Measurements from ENCODE around the gene DIS3L2.

The DIS3L2 gene

GRCh38 chr2:232278534-232278933 is 317.0 kb downstream of the DIS3L2 start:
- H3K4me3 ChIP-seq (ENCODE audit: low read length) = no peak overlapping the region
- no peaks in the 10 kb centered on the region for H3K36me3 ChIP-seq (replicated peaks; ENCODE audit: low read depth, low read length)
- H3K27ac ChIP-seq (ENCODE audit: low read length) = no peak overlapping the region
- no peaks in the 10 kb centered on the region for H3K79me2 ChIP-seq (ENCODE audit: low read length)
- H3K9ac ChIP-seq (ENCODE audit: low read length) = no peak overlapping the region
- no peak overlapping the region for H3K4me2 ChIP-seq (ENCODE audit: low read length)
- H3K27me3 ChIP-seq (ENCODE audit: low read depth, low read length) = no peaks in the 10 kb centered on the region
- H3K9me3 ChIP-seq (ENCODE audit: insufficient read depth, low read length) = no peaks in the 10 kb centered on the region
- H2AFZ ChIP-seq (ENCODE audit: low read depth, low read length) = no peak overlapping the region
- no peaks in the 10 kb centered on the region for H4K20me1 ChIP-seq (ENCODE audit: insufficient read depth, low read length)
- H3K4me1 ChIP-seq (ENCODE audit: low read length) = no peaks in the 10 kb centered on the region
- no peak for TF ChIP-seq EZH2phosphoT487 (IDR thresholded peaks at IDR 0.05; ENCODE audit: low read depth)
- TF ChIP-seq CTCF (IDR thresholded peaks at IDR 0.05; ENCODE audit: low read depth, low read length) = no peak

DNA sequence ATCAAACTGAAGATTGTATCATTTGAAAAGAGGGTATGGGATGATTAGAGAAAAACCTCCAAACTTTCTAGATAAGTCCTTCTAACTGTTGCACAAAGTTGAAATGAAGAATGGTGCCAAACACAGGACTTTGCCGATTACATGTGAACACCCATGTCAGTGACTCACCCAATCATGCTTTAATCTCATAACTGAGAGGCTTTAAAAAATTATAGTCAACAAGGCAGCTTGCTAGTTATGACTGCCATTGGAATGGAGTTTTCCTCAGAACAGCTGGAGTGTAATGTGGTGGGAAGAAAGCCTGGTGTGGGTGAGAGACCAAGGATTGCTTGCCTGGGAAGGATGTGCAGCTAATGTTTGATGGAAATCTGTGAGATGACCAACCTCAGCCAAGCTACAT is 318.8 kb downstream of the DIS3L2 start:
- H3K36me3 ChIP-seq (replicated peaks; ENCODE audit: low read depth, low read length) = no peaks in the 10 kb centered on the region
- H3K4me3 ChIP-seq (ENCODE audit: low read length) = no peak overlapping the region
- no peak overlapping the region for H2AFZ ChIP-seq (ENCODE audit: low read depth, low read length)
- no peaks in the 10 kb centered on the region for H3K79me2 ChIP-seq (ENCODE audit: low read length)
- no peaks in the 10 kb centered on the region for H3K27me3 ChIP-seq (ENCODE audit: low read depth, low read length)
- TF ChIP-seq EZH2phosphoT487 (IDR thresholded peaks at IDR 0.05; ENCODE audit: low read depth) (no peak), CTCF (IDR thresholded peaks at IDR 0.05; ENCODE audit: low read depth, low read length) (no peak)
- H3K27ac ChIP-seq (ENCODE audit: low read length) = no peak overlapping the region
- no peaks in the 10 kb centered on the region for H3K9me3 ChIP-seq (ENCODE audit: insufficient read depth, low read length)
- H3K9ac ChIP-seq (ENCODE audit: low read length) = no peak overlapping the region
- H3K4me2 ChIP-seq (ENCODE audit: low read length) = no peak overlapping the region
- H4K20me1 ChIP-seq (ENCODE audit: insufficient read depth, low read length) = no peaks in the 10 kb centered on the region
- no peaks in the 10 kb centered on the region for H3K4me1 ChIP-seq (ENCODE audit: low read length)

DNA sequence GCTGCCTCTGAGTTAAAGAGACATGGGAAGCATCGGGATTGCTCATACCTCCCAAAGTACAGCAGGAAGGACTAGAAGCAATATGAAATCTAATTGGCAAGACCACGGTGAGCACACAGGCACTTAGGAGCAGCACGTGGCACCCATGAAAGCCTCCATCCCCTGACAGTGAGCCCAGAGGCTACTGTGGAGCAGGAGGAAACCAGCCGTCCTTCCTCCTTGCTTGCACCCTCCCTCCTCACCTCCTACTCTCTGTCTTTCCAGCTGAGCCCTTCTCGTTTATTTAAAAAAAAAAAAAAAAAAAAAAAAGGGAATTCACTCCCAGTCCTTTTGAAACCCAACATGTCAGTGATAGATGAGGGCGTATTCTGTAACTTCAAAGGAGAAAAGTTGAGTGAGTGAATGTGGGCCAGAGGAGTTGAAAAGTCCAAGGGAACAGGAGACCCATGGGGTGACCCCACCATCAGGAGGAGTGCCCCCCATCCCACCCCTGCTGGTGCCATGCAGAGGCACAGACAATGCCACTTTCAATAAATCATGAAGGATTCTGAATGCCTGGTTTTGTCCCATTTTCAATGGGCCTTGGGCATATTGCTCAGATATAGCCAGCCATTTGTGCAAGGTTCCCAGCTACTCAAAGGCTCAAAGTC is 320.5 kb downstream of the DIS3L2 start:
- no peak overlapping the region for H3K4me3 ChIP-seq (ENCODE audit: low read length)
- TF ChIP-seq EZH2phosphoT487 (IDR thresholded peaks at IDR 0.05; ENCODE audit: low read depth) = no peak
- TF ChIP-seq CTCF (IDR thresholded peaks at IDR 0.05; ENCODE audit: low read depth, low read length) = no peak
- no peak overlapping the region for H3K4me2 ChIP-seq (ENCODE audit: low read length)
- H3K9ac ChIP-seq (ENCODE audit: low read length) = no peak overlapping the region
- no peaks in the 10 kb centered on the region for H3K36me3 ChIP-seq (replicated peaks; ENCODE audit: low read depth, low read length)
- H3K27ac ChIP-seq (ENCODE audit: low read length) = no peak overlapping the region
- no peaks in the 10 kb centered on the region for H3K9me3 ChIP-seq (ENCODE audit: insufficient read depth, low read length)
- no peaks in the 10 kb centered on the region for H4K20me1 ChIP-seq (ENCODE audit: insufficient read depth, low read length)
- no peak overlapping the region for H2AFZ ChIP-seq (ENCODE audit: low read depth, low read length)
- H3K4me1 ChIP-seq (ENCODE audit: low read length) = no peaks in the 10 kb centered on the region
- no peaks in the 10 kb centered on the region for H3K79me2 ChIP-seq (ENCODE audit: low read length)
- no peaks in the 10 kb centered on the region for H3K27me3 ChIP-seq (ENCODE audit: low read depth, low read length)

- no peak overlapping the region for H2AFZ ChIP-seq (ENCODE audit: low read depth, low read length)
- no peaks in the 10 kb centered on the region for H3K4me1 ChIP-seq (ENCODE audit: low read length)
- no peak overlapping the region for H3K27ac ChIP-seq (ENCODE audit: low read length)
- H3K4me3 ChIP-seq (ENCODE audit: low read length) = no peak overlapping the region
- H3K9me3 ChIP-seq (ENCODE audit: insufficient read depth, low read length) = no peaks in the 10 kb centered on the region
- H3K36me3 ChIP-seq (replicated peaks; ENCODE audit: low read depth, low read length) = no peaks in the 10 kb centered on the region
- no peak for TF ChIP-seq CTCF (IDR thresholded peaks at IDR 0.05; ENCODE audit: low read depth, low read length)
- TF ChIP-seq EZH2phosphoT487 (IDR thresholded peaks at IDR 0.05; ENCODE audit: low read depth) = no peak
- no peaks in the 10 kb centered on the region for H3K27me3 ChIP-seq (ENCODE audit: low read depth, low read length)
- no peak overlapping the region for H3K4me2 ChIP-seq (ENCODE audit: low read length)
- H3K9ac ChIP-seq (ENCODE audit: low read length) = no peak overlapping the region
- H4K20me1 ChIP-seq (ENCODE audit: insufficient read depth, low read length) = no peaks in the 10 kb centered on the region
- no peaks in the 10 kb centered on the region for H3K79me2 ChIP-seq (ENCODE audit: low read length)
These were observed 321.1 kb downstream of the DIS3L2 start for GRCh38 chr2:232282508-232283055.

All from OCI-LY3 (cell line).